Measurements from ENCODE around the gene FAM227B. TPM values are rescaled to one million over a fixed set of nuclear protein-coding genes. Genes with fewer than 3 reads are reported as not detected.

The FAM227B gene
- total RNA-seq, 2 donors from 2014 or later, result 7.5 to 14.4 TPM

DNA sequence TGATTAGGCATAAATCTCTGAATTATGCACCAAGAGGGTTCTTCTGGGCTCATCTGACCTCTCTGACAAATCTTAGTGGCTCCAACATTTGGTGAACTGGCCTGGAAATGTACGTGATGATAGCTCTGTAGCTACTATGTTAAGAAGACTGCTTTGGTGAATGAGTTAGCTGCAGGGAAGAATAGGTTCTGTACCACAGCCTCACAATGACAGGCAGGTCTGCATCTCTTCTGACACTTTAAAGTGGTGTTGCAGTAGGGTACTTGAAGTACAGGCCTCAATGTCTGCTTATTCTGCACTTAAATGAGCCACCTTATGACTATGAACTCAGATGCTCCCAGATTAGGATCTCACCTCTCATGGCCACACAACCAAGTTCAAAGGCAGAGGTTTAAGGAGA is 190.6 kb downstream of the FAM227B start:
- Histone ChIP-seq H3K36me3 (no peaks in the 10 kb centered on the region), H3K4me1 (peaks cover 0 to 25% of the 10 kb centered on the region in 2 donors), H3K4me3 (no peak overlapping the region), H3K27ac (peak overlapping the region; percentile 64 to 86), H3K9me3 (no peaks in the 10 kb centered on the region), H3K27me3 (no peaks in the 10 kb centered on the region)
- no peak for DNase-seq (ENCODE audit: low spot score)
- TF ChIP-seq CTCF (IDR thresholded peaks at IDR 0.05), result no peak

- Histone ChIP-seq H3K4me3 (peak overlapping the region; percentile 20 to 24), H3K27me3 (no peaks in the 10 kb centered on the region), H3K27ac (peak overlapping the region; percentile 64 to 86), H3K9me3 (no peaks in the 10 kb centered on the region), H3K36me3 (no peaks in the 10 kb centered on the region), H3K4me1 (peaks cover 0 to 25% of the 10 kb centered on the region in 2 donors)
- DNase-seq (ENCODE audit: low spot score), result no peak
- no peak for TF ChIP-seq CTCF (IDR thresholded peaks at IDR 0.05)
These were observed 192.1 kb downstream of the FAM227B start for GRCh38 chr15:49428409-49429095.

DNA sequence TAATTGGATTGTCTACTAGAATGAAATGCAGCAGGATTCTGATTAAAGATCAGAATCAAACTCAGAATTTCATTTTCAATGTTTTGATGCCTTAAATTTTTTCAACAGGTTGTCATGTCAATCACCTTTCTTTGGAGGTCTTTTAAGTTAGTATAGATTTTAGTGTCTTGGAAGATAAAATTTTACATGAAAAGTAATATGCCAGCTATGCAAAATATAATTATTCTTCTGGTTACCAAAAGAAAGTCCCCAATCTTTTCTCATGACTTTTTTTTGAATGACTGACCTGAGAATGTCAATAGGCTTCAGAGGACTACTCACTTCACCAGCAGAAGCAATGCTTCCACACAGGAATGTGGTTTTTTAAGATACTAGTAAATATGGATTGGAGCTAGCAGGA is 193.2 kb downstream of the FAM227B start:
- H3K4me1 ChIP-seq, result peaks cover 0 to 25% of the 10 kb centered on the region in 2 donors
- H3K9me3 ChIP-seq, result no peaks in the 10 kb centered on the region
- no peaks in the 10 kb centered on the region for H3K27me3 ChIP-seq
- no peak for TF ChIP-seq CTCF (IDR thresholded peaks at IDR 0.05)
- H3K4me3 ChIP-seq, result peak overlapping the region; percentile 24 to 44
- DNase-seq (ENCODE audit: low spot score), result no peak
- H3K27ac ChIP-seq, result peak overlapping the region; percentile 64 to 86
- no peaks in the 10 kb centered on the region for H3K36me3 ChIP-seq

GRCh38 chr15:49424954-49425353 is 195.7 kb downstream of the FAM227B start:
- H3K4me3 ChIP-seq, result peak overlapping the region; percentile 40 to 44
- no peak for TF ChIP-seq CTCF (IDR thresholded peaks at IDR 0.05)
- peaks cover 0 to 20% of the 10 kb centered on the region in 2 donors for H3K4me1 ChIP-seq
- H3K36me3 ChIP-seq, result no peaks in the 10 kb centered on the region
- no peak for DNase-seq (ENCODE audit: low spot score)
- H3K27me3 ChIP-seq, result no peaks in the 10 kb centered on the region
- H3K27ac ChIP-seq, result peak overlapping the region; percentile 44 to 86
- H3K9me3 ChIP-seq, result no peaks in the 10 kb centered on the region

GRCh38 chr15:49423901-49424550 is 196.6 kb downstream of the FAM227B start:
- DNase-seq (ENCODE audit: low spot score), result no peak
- no peak for TF ChIP-seq CTCF (IDR thresholded peaks at IDR 0.05)
- Histone ChIP-seq H3K36me3 (no peaks in the 10 kb centered on the region), H3K27ac (peak overlapping the region; percentile 44 to 86), H3K27me3 (no peaks in the 10 kb centered on the region), H3K9me3 (no peaks in the 10 kb centered on the region), H3K4me3 (peak overlapping the region; percentile 40 to 44), H3K4me1 (peaks cover 0 to 11% of the 10 kb centered on the region in 2 donors)

All from right atrium auricular region (tissue), 2 donors.